PC-9 (cell line): ENCODE measurements around the gene CCDC85C. TPM values are rescaled to one million over a fixed set of nuclear protein-coding genes. Genes with fewer than 3 reads are reported as not detected.

Experiments
- BruUV-seq: library from RNA; stranded (reverse); fragments of 400-500 nt; replicated peaks from 2 replicates; lab custom pipeline; 2021; lab: Mats Ljungman, UMichigan
- CTCF ChIA-PET: fragments of 300-600 bp; sonication (Branson Sonifier 250); formaldehyde crosslinking; loops from one replicate; lab custom pipeline; 2022; ENCODE audit warnings: antibody characterized with exemption; lab: Charles Lee
- POLR2A ChIA-PET: fragments of 300-600 bp; sonication (Branson Sonifier 250); formaldehyde crosslinking; loops from one replicate; lab custom pipeline; 2022; ENCODE audit warnings: antibody characterized with exemption; ENCODE audit not compliant: unreplicated experiment; lab: Charles Lee
- DNase-seq, 2 experiments: peaks; one replicate each; pipeline versions ENCODE4 v3.0.0 to v3.0.0-alpha.2; 2015 to 2022; ENCODE audit warnings: mixed read lengths in 1 of 2
- H2AFZ ChIP-seq: fragments of 200-600 bp; sonication (generic); 2 replicates; pipeline ENCODE4 v1.8.1; 2017; ENCODE audit warnings: antibody characterized with exemption
- H3F3A ChIP-seq: fragments of 200-600 bp; sonication (generic); 2 replicates; pipeline ENCODE4 v1.8.1; 2017; ENCODE audit warnings: antibody characterized with exemption, mild to moderate bottlenecking, low read depth; ENCODE audit not compliant: insufficient read depth
- H3K27ac ChIP-seq: fragments of 200-600 bp; sonication (generic); 2 replicates; pipeline ENCODE4 v1.6.1; 2016; ENCODE audit warnings: mixed run types
- H3K27me3 ChIP-seq: fragments of 200-600 bp; sonication (generic); 2 replicates; pipeline ENCODE4 v1.6.1; 2016; ENCODE audit warnings: low read depth, mixed run types; ENCODE audit not compliant: insufficient read depth
- H3K36me3 ChIP-seq: fragments of 200-600 bp; sonication (generic); 2 replicates; pipeline ENCODE4 v1.6.1; 2016; ENCODE audit warnings: low read depth, mixed run types
- H3K4me1 ChIP-seq: fragments of 200-600 bp; sonication (generic); replicated peaks from 2 replicates; pipeline ENCODE4 v1.6.1; 2016; ENCODE audit warnings: mixed run types; ENCODE audit not compliant: insufficient read depth
- H3K4me2 ChIP-seq: fragments of 200-600 bp; sonication (generic); 2 replicates; pipeline ENCODE4 v1.6.1; 2017; ENCODE audit warnings: mixed run types
- H3K4me3 ChIP-seq: fragments of 200-600 bp; sonication (generic); 2 replicates; pipeline ENCODE4 v1.6.1; 2016; ENCODE audit warnings: mixed run types
- H3K79me2 ChIP-seq: fragments of 200-600 bp; sonication (generic); 2 replicates; pipeline ENCODE4 v1.6.1; 2017; ENCODE audit warnings: low read depth, mixed run types
- H3K9me2 ChIP-seq: fragments of 200-600 bp; sonication (generic); 2 replicates; pipeline ENCODE4 v1.8.1; 2017; ENCODE audit warnings: mild to moderate bottlenecking; ENCODE audit not compliant: insufficient read depth
- H3K9me3 ChIP-seq: fragments of 200-600 bp; sonication (generic); 2 replicates; pipeline ENCODE4 v1.8.1; 2016; ENCODE audit warnings: low read depth; ENCODE audit not compliant: insufficient read depth
- H4K20me1 ChIP-seq: fragments of 200-600 bp; sonication (generic); 2 replicates; pipeline ENCODE4 v1.8.1; 2017; ENCODE audit not compliant: insufficient read depth
- CTCF ChIP-seq: fragments of 200-600 bp; sonication (generic); conservative IDR thresholded peaks from 2 replicates; pipeline ENCODE4 v1.6.1; 2017; ENCODE audit warnings: mixed run types, antibody characterized with exemption, mild to moderate bottlenecking, moderate library complexity
- EZH2 ChIP-seq: fragments of 200-600 bp; sonication (generic); IDR thresholded peaks from 2 replicates; pipeline ENCODE4 v1.8.0; 2017; ENCODE audit warnings: antibody characterized with exemption, low read depth
- intact Hi-C: fragments of 100-400 bp; cut with micrococcal nuclease; formaldehyde crosslinking; loops from one replicate; pipeline ENCODE4 v1.10.0; 2022; ENCODE audit not compliant: unreplicated experiment
- total RNA-seq: library from RNA; stranded (reverse); gene quantifications from 2 replicates; pipeline ENCODE4 v1.2.3, GENCODE V29; 2021

The CCDC85C gene
- total RNA-seq, 1 experiment from 2014 or later: 21.2 TPM

- H4K20me1 ChIP-seq: no peaks in the 10 kb centered on the region
- H2AFZ ChIP-seq: no peak overlapping the region
- no peak for DNase-seq
- no peak overlapping the region for H3K4me2 ChIP-seq
- TF ChIP-seq CTCF (no peak), EZH2 (no peak)
- no TSS peak for BruUV-seq
- no peaks in the 10 kb centered on the region for H3K9me3 ChIP-seq
- H3K4me3 ChIP-seq: no peak overlapping the region
- no peaks in the 10 kb centered on the region for H3K9me2 ChIP-seq
- no peaks in the 10 kb centered on the region for H3K27me3 ChIP-seq
- H3K27ac ChIP-seq: no peak overlapping the region
- H3K4me1 ChIP-seq: peaks cover 7% of the 10 kb centered on the region
- H3F3A ChIP-seq: no peaks in the 10 kb centered on the region
- intact Hi-C loops: no loop called here
- ChIA-PET POLR2A (no interaction called here), CTCF (interaction anchor here (0.6 kb wide), 1 partner anchor 160 kb away, joined by 9 read pairs; no protein-coding TSS in a partner anchor)
- H3K36me3 ChIP-seq: no peaks in the 10 kb centered on the region
- H3K79me2 ChIP-seq: no peaks in the 10 kb centered on the region
Measured at GRCh38 chr14:99552572-99553216, 51.3 kb downstream of the CCDC85C start.

- no peaks in the 10 kb centered on the region for H3K79me2 ChIP-seq
- H3K36me3 ChIP-seq: no peaks in the 10 kb centered on the region
- no peak for DNase-seq
- no peak overlapping the region for H3K27ac ChIP-seq
- no peaks in the 10 kb centered on the region for H3F3A ChIP-seq
- intact Hi-C loops: no loop called here
- H3K4me1 ChIP-seq: peaks cover 7% of the 10 kb centered on the region
- H3K27me3 ChIP-seq: no peaks in the 10 kb centered on the region
- no peak overlapping the region for H2AFZ ChIP-seq
- H3K4me3 ChIP-seq: no peak overlapping the region
- ChIA-PET CTCF (interaction anchor here (0.6 kb wide), 1 partner anchor 159 kb away, joined by 9 read pairs; no protein-coding TSS in a partner anchor), POLR2A (no interaction called here)
- TF ChIP-seq CTCF (no peak), EZH2 (no peak)
- no peaks in the 10 kb centered on the region for H3K9me3 ChIP-seq
- BruUV-seq: no TSS peak
- no peaks in the 10 kb centered on the region for H3K9me2 ChIP-seq
- H3K4me2 ChIP-seq: no peak overlapping the region
- H4K20me1 ChIP-seq: no peaks in the 10 kb centered on the region
Measured at GRCh38 chr14:99552021-99552553, 51.9 kb downstream of the CCDC85C start.

- Histone ChIP-seq H2AFZ (no peak overlapping the region), H4K20me1 (no peaks in the 10 kb centered on the region), H3K4me3 (no peak overlapping the region), H3K4me2 (no peak overlapping the region), H3F3A (no peaks in the 10 kb centered on the region), H3K9me3 (no peaks in the 10 kb centered on the region), H3K27me3 (no peaks in the 10 kb centered on the region), H3K36me3 (no peaks in the 10 kb centered on the region), H3K9me2 (no peaks in the 10 kb centered on the region), H3K27ac (no peak overlapping the region), H3K79me2 (no peaks in the 10 kb centered on the region), H3K4me1 (peaks cover 7% of the 10 kb centered on the region)
- BruUV-seq: no TSS peak
- no peak for TF ChIP-seq CTCF
- no peak for TF ChIP-seq EZH2
- ChIA-PET POLR2A (no interaction called here), CTCF (no interaction called here)
- DNase-seq: no peak
- intact Hi-C loops: no loop called here
Measured at GRCh38 chr14:99551034-99551922, 52.7 kb downstream of the CCDC85C start.
